H9 (cell line): Measurements from ENCODE around the gene TSSC4. TPM values are rescaled to one million over a fixed set of nuclear protein-coding genes. Genes with fewer than 3 reads are reported as not detected.

Experiments used
- DNase-seq: peaks from one replicate; pipeline ENCODE4 v3.0.0-alpha.2; 2017
- H2AFZ ChIP-seq: one replicate; pipeline ENCODE4 v1.6.1; 2013; ENCODE audit warnings: mild to moderate bottlenecking, low read length, control low read depth, moderate library complexity
- H2AK5ac ChIP-seq: 2 replicates; pipeline ENCODE4 v1.6.1; 2013; ENCODE audit warnings: low read length, control low read depth, mixed read lengths; ENCODE audit not compliant: insufficient read length
- H2BK120ac ChIP-seq: one replicate; pipeline ENCODE4 v1.6.1; 2013; ENCODE audit warnings: low read depth, mild to moderate bottlenecking, low read length, control low read depth, inconsistent platforms; ENCODE audit not compliant: poor library complexity, severe bottlenecking
- H2BK12ac ChIP-seq: 2 replicates; pipeline ENCODE4 v1.6.1; 2013; ENCODE audit warnings: low read length, control low read depth, mixed read lengths, low read depth; ENCODE audit not compliant: insufficient read length
- H2BK15ac ChIP-seq: 2 replicates; pipeline ENCODE4 v1.6.1; 2013; ENCODE audit warnings: low read depth, low read length, control low read depth
- H2BK20ac ChIP-seq: one replicate; pipeline ENCODE4 v1.6.1; 2013; ENCODE audit warnings: low read depth, mild to moderate bottlenecking, low read length, control low read depth, inconsistent platforms; ENCODE audit not compliant: poor library complexity, severe bottlenecking
- H2BK5ac ChIP-seq: 2 replicates; pipeline ENCODE4 v1.6.1; 2013; ENCODE audit warnings: low read length, control low read depth, mixed read lengths; ENCODE audit not compliant: insufficient read length
- H3K14ac ChIP-seq: 2 replicates; pipeline ENCODE4 v1.6.1; 2013; ENCODE audit warnings: low read length, control low read depth; ENCODE audit not compliant: insufficient read depth
- H3K18ac ChIP-seq: 2 replicates; pipeline ENCODE4 v1.6.1; 2013; ENCODE audit warnings: low read depth, mild to moderate bottlenecking, mixed read lengths, low read length, control low read depth; ENCODE audit not compliant: insufficient read length
- H3K23ac ChIP-seq: 2 replicates; pipeline ENCODE4 v1.6.1; 2013; ENCODE audit warnings: low read length, control low read depth, mixed read lengths, low read depth; ENCODE audit not compliant: insufficient read length
- H3K23me2 ChIP-seq: 2 replicates; pipeline ENCODE4 v1.6.1; 2013; ENCODE audit warnings: low read depth, mild to moderate bottlenecking, mixed read lengths, low read length, control low read depth; ENCODE audit not compliant: insufficient read length, poor library complexity, severe bottlenecking
- H3K27ac ChIP-seq: 2 replicates; pipeline ENCODE4 v1.5.1; 2013; ENCODE audit warnings: low read length, control low read depth, mixed read lengths, low read depth; ENCODE audit not compliant: insufficient read length
- H3K27me3 ChIP-seq: 2 replicates; pipeline ENCODE4 v1.6.1; 2013; ENCODE audit warnings: low read length, control low read depth, inconsistent platforms; ENCODE audit not compliant: insufficient read depth
- H3K4ac ChIP-seq: 2 replicates; pipeline ENCODE4 v1.6.1; 2013; ENCODE audit warnings: low read depth, mild to moderate bottlenecking, control low read depth, inconsistent platforms, low read length, moderate library complexity
- H3K4me1 ChIP-seq: 2 replicates; pipeline ENCODE4 v1.6.1; 2013; ENCODE audit warnings: low read length, control low read depth, inconsistent platforms; ENCODE audit not compliant: insufficient read depth
- H3K4me2 ChIP-seq: 2 replicates; pipeline ENCODE4 v1.6.1; 2013; ENCODE audit warnings: low read length, control low read depth, mixed read lengths; ENCODE audit not compliant: insufficient read length, insufficient read depth
- H3K56ac ChIP-seq: 2 replicates; pipeline ENCODE4 v1.6.1; 2013; ENCODE audit warnings: low read depth, mild to moderate bottlenecking, mixed read lengths, low read length, control low read depth; ENCODE audit not compliant: insufficient read length
- H3K79me1 ChIP-seq: 2 replicates; pipeline ENCODE4 v1.6.1; 2013; ENCODE audit warnings: low read depth, mild to moderate bottlenecking, moderate library complexity, low read length, control low read depth, inconsistent platforms; ENCODE audit not compliant: insufficient read depth, poor library complexity, severe bottlenecking
- H3K79me2 ChIP-seq: 2 replicates; pipeline ENCODE4 v1.6.1; 2013; ENCODE audit warnings: low read length, control low read depth, inconsistent platforms; ENCODE audit not compliant: insufficient read depth
- H3K9ac ChIP-seq: 2 replicates; pipeline ENCODE4 v1.6.1; 2013; ENCODE audit warnings: low read length, control low read depth, mixed read lengths; ENCODE audit not compliant: insufficient read length; ENCODE audit errors: extremely low read depth
- H3K9me3 ChIP-seq: one replicate; pipeline ENCODE4 v1.6.1; 2013; ENCODE audit warnings: low read depth, low read length, inconsistent platforms; ENCODE audit not compliant: control insufficient read depth
- H3T11ph ChIP-seq: one replicate; pipeline ENCODE4 v1.6.1; 2013; ENCODE audit warnings: mild to moderate bottlenecking, low read length, control low read depth, inconsistent platforms
- H4K20me1 ChIP-seq: one replicate; pipeline ENCODE4 v1.6.1; 2013; ENCODE audit not compliant: control insufficient read depth, insufficient read length, insufficient read depth
- H4K5ac ChIP-seq: 2 replicates; pipeline ENCODE4 v1.6.1; 2013; ENCODE audit warnings: low read depth, mild to moderate bottlenecking, mixed read lengths, low read length, control low read depth; ENCODE audit not compliant: insufficient read length
- H4K8ac ChIP-seq: replicated peaks from 2 replicates; pipeline ENCODE4 v1.6.1; 2013; ENCODE audit warnings: low read length, control low read depth, mixed read lengths, low read depth; ENCODE audit not compliant: insufficient read length
- H4K91ac ChIP-seq: 2 replicates; pipeline ENCODE4 v1.6.1; 2013; ENCODE audit warnings: low read depth, mild to moderate bottlenecking, moderate library complexity, mixed read lengths, low read length, control low read depth; ENCODE audit not compliant: insufficient read length
- H3K27ac Mint-ChIP-seq, 3 experiments: 2 replicates in 2 of 3; 3 replicates in 1 of 3; pipeline ENCODE4 v1.8.0; 2020 to 2021; ENCODE audit warnings: mixed read lengths in 3 of 3, mild to moderate bottlenecking in 1 of 3, moderate library complexity in 1 of 3
- H3K27me3 Mint-ChIP-seq: 2 replicates; pipeline ENCODE4 v1.8.0; 2021; ENCODE audit warnings: low read depth, mild to moderate bottlenecking, moderate library complexity, mixed read lengths
- H3K36me3 Mint-ChIP-seq, 3 experiments: 2 replicates in 2 of 3; 3 replicates in 1 of 3; pipeline ENCODE4 v1.8.0; 2020 to 2021; ENCODE audit warnings: low read depth in 3 of 3, mixed read lengths in 3 of 3; ENCODE audit not compliant: insufficient read depth in 1 of 3
- H3K4me1 Mint-ChIP-seq, 2 experiments: 2 replicates each; pipeline ENCODE4 v1.8.0; 2020; ENCODE audit warnings: mixed read lengths in 2 of 2
- H3K4me3 Mint-ChIP-seq, 2 experiments: 2 replicates in 1 of 2; 3 replicates in 1 of 2; pipeline ENCODE4 v1.8.0; 2020 to 2021; ENCODE audit warnings: mild to moderate bottlenecking in 2 of 2, mixed read lengths in 2 of 2, moderate library complexity in 1 of 2
- H3K9me3 Mint-ChIP-seq, 2 experiments: 2 replicates in 1 of 2; 3 replicates in 1 of 2; pipeline ENCODE4 v1.8.0; 2020; ENCODE audit warnings: mild to moderate bottlenecking in 2 of 2, mixed read lengths in 2 of 2, moderate library complexity in 1 of 2
- CTCF ChIP-seq: fragments of 200-600 bp; sonication (generic); conservative IDR thresholded peaks from 3 replicates; pipeline ENCODE4 v1.8.0; 2021; ENCODE audit warnings: antibody characterized with exemption, mild to moderate bottlenecking
- WGBS: extraction: QIAGEN DNeasy Blood & Tissue Kit; methylation state at CpG from one replicate; pipeline ENCODE4 v1.1.7; 2013; ENCODE audit warnings: missing lambda C conversion rate, low lambda C conversion rate, mixed read lengths; ENCODE audit not compliant: insufficient read length; ENCODE audit errors: extremely low coverage; 5-methylcytosine and 5-hydroxymethylcytosine counted together
- total RNA-seq: library from RNA; stranded (reverse); gene quantifications from 2 replicates; pipeline ENCODE4 v1.2.1, GENCODE V29; 2021

TSSC4 gene
- total RNA-seq, 1 experiment from 2014 or later = 51.0 TPM

- H3K14ac ChIP-seq = no peak overlapping the region
- Mint-ChIP-seq H3K36me3 (no peaks in the 10 kb centered on the region), H3K27ac (no peak overlapping the region)
These were observed 26.4 kb downstream of the TSSC4 start for GRCh38 chr11:2426826-2427521.

More at GRCh38 chr11:2426826-2427521, 26.4 kb downstream of the TSSC4 start:
- DNase-seq = no peak
- Histone ChIP-seq H3K4ac (no peak overlapping the region), H4K20me1 (no peaks in the 10 kb centered on the region), H4K5ac (no peak overlapping the region), H3T11ph (no peak overlapping the region), H3K18ac (no peak overlapping the region), H4K91ac (no peak overlapping the region), H2BK5ac (no peak overlapping the region), H2BK120ac (no peak overlapping the region), H3K4me2 (no peak overlapping the region), H4K8ac (no peak overlapping the region), H3K9me3 (no peaks in the 10 kb centered on the region), H3K9ac (no peak overlapping the region), H3K23ac (no peak overlapping the region), H2AK5ac (no peak overlapping the region), H2AFZ (no peak overlapping the region), H2BK12ac (no peak overlapping the region), H2BK20ac (no peak overlapping the region), H3K23me2 (no peaks in the 10 kb centered on the region), H3K79me1 (no peaks in the 10 kb centered on the region), H3K56ac (no peak overlapping the region), H3K27me3 (no peaks in the 10 kb centered on the region; the same call in 1 of the 2 replicates), H2BK15ac (no peak overlapping the region), H3K27ac (no peak overlapping the region), H3K79me2 (no peaks in the 10 kb centered on the region), H3K4me1 (no peaks in the 10 kb centered on the region)
- H3K9me3 Mint-ChIP-seq = no peaks in the 10 kb centered on the region; a peak in 2 of 5 replicates
- no peak for TF ChIP-seq CTCF
- H3K4me3 Mint-ChIP-seq = no peak overlapping the region
- peaks cover 20% of the 10 kb centered on the region for H3K27me3 Mint-ChIP-seq
- no peaks in the 10 kb centered on the region for H3K4me1 Mint-ChIP-seq
- no CpG with 5 or more reads among the region's 14 CpGs for WGBS
